PFSK-1 (cell line): ENCODE data around the gene GLYAT.

Experiments used
- FOXP2 ChIP-seq: optimal IDR thresholded peaks from 2 replicates; pipeline ENCODE3; 2011; ENCODE audit warnings: borderline replicate concordance, control low read depth, inconsistent platforms; ENCODE audit not compliant: insufficient read depth; ENCODE audit errors: extremely low read length, extremely low read depth
- POLR2AphosphoS5 ChIP-seq: IDR thresholded peaks from 2 replicates; pipeline ENCODE4 v1.6.1; 2012; ENCODE audit warnings: low read depth, mild to moderate bottlenecking, control low read depth, low read length, moderate library complexity
- REST ChIP-seq, 2 experiments: IDR thresholded peaks; 2 replicates each; pipeline versions ENCODE4 v1.6.1 to v1.8.0; 2011 to 2012; ENCODE audit warnings: low read depth in 2 of 2, low read length in 2 of 2, control low read depth in 1 of 2, inconsistent platforms in 1 of 2, mild to moderate bottlenecking in 1 of 2, moderate library complexity in 1 of 2; ENCODE audit not compliant: insufficient read depth in 1 of 2
- SIN3A ChIP-seq: IDR thresholded peaks from 2 replicates; pipeline ENCODE4 v1.6.1; 2012; ENCODE audit warnings: mild to moderate bottlenecking, low read length, moderate library complexity, borderline replicate concordance; ENCODE audit not compliant: insufficient read depth
- TAF1 ChIP-seq: IDR thresholded peaks from 2 replicates; pipeline ENCODE4 v1.6.1; 2012; ENCODE audit warnings: low read length, control low read depth, borderline replicate concordance; ENCODE audit not compliant: insufficient read depth

The GLYAT gene

GRCh38 chr11:58770166-58770565, 38.4 kb upstream of the GLYAT start:
- no peak for TF ChIP-seq POLR2AphosphoS5
- no peak for TF ChIP-seq REST (IDR thresholded peaks at IDR 0.05; ENCODE audit: insufficient read depth in 1 of 2, low read depth in 2 of 2, low read length in 2 of 2)
- TF ChIP-seq SIN3A, result no peak
- no peak for TF ChIP-seq FOXP2
- TF ChIP-seq TAF1, result no peak

GRCh38 chr11:58769308-58769707, 37.6 kb upstream of the GLYAT start:
- TF ChIP-seq SIN3A (no peak), TAF1 (no peak), REST (IDR thresholded peaks at IDR 0.05; ENCODE audit: insufficient read depth in 1 of 2, low read depth in 2 of 2, low read length in 2 of 2) (no peak), FOXP2 (no peak)

GRCh38 chr11:58768137-58768536, 36.4 kb upstream of the GLYAT start:
- TF ChIP-seq REST (IDR thresholded peaks at IDR 0.05; ENCODE audit: insufficient read depth in 1 of 2, low read depth in 2 of 2, low read length in 2 of 2), result no peak
- no peak for TF ChIP-seq FOXP2
- no peak for TF ChIP-seq POLR2AphosphoS5
- no peak for TF ChIP-seq TAF1
- no peak for TF ChIP-seq SIN3A

GRCh38 chr11:58765078-58765477, 33.3 kb upstream of the GLYAT start:
- TF ChIP-seq SIN3A (no peak), TAF1 (no peak), POLR2AphosphoS5 (no peak), REST (IDR thresholded peaks at IDR 0.05; ENCODE audit: insufficient read depth in 1 of 2, low read depth in 2 of 2, low read length in 2 of 2) (no peak), FOXP2 (no peak)

GRCh38 chr11:58763120-58763490, 31.4 kb upstream of the GLYAT start:
- no peak for TF ChIP-seq POLR2AphosphoS5
- TF ChIP-seq SIN3A, result no peak
